ENCODE results near the gene AIFM3.

Gene AIFM3

DNA sequence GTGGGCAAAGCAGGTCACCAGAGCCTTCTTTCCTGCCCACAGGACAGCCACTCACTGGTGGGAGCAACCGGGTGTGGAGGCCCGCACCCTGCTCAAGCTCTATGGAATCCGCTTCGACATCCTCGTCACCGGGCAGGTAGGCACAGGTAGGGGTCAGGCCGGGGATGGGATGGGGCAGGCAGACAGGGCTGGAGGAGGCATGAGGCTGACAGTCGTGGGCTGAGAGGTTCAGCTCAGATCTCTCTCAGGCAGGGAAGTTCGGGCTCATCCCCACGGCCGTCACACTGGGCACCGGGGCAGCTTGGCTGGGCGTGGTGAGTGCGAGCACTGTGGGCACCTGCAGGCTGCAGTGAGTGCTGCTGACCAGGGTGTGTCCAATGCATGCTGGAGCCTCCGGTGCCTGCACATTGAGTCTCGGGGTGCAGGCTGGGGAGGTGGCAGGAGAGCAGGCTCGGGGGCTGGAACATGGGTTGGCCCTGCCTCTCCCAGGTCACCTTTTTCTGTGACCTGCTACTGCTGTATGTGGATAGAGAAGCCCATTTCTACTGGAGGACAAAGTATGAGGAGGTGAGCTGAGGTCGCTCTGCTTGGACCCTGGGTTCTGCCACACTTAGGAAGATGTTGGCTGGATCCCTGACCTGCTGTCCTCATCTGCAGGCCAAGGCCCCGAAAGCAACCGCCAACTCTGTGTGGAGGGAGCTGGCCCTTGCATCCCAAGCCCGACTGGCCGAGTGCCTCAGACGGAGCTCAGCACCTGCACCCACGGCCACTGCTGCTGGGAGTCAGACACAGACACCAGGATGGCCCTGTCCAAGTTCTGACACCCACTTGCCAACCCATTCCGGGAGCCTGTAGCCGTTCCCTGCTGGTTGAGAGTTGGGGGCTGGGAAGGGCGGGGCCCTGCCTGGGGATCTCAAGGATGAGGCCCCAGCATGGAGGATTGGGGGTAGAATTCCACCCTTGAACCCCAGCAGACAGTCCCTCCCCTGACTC, 59.0 kb downstream of the AIFM3 start:
- no peak for DNase-seq

DNA sequence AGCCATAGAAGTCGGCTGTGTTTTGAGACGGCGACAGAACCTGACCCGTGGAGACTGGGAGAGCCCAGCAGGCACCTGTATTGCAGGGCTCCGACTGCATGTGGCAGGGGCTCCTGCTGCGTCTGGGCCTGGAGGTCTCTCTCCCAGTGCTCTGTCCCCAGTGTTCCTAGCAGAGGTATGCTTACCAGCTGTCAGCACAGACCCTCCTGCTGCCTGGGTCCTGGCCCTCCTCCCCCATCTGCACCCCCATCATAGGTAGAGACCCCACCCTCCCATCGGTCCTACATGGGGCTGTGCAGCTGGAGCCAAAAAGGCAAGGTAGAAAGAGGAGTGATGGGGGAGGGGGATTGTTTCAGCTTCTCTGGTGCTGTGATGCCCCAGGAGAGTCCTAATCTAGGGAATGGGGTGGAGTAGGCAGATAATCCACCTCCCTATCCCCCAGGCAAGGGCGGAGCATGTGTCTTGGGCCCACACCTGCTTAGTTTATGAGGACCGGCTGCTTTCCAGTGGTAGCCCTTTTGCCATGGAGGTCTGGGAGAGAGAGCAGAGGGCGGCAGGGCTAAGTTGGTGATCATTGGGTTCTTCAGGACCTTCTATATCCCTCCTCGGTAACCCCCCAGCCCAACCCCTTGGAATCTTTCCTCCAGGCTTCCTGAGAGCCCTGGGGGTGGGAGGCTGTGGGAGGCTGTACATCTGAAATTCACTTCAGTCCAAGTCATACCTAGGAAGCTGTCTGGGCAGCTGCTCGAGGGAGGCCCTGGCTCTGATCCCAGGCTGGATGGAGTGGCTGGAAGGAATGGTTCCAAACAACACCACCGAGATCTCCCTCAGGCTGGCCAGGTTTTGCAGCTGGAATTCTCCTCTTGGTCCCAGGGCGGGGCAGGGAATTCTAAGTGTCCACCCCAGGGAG, 60.0 kb downstream of the AIFM3 start:
- DNase-seq = no peak

DNA sequence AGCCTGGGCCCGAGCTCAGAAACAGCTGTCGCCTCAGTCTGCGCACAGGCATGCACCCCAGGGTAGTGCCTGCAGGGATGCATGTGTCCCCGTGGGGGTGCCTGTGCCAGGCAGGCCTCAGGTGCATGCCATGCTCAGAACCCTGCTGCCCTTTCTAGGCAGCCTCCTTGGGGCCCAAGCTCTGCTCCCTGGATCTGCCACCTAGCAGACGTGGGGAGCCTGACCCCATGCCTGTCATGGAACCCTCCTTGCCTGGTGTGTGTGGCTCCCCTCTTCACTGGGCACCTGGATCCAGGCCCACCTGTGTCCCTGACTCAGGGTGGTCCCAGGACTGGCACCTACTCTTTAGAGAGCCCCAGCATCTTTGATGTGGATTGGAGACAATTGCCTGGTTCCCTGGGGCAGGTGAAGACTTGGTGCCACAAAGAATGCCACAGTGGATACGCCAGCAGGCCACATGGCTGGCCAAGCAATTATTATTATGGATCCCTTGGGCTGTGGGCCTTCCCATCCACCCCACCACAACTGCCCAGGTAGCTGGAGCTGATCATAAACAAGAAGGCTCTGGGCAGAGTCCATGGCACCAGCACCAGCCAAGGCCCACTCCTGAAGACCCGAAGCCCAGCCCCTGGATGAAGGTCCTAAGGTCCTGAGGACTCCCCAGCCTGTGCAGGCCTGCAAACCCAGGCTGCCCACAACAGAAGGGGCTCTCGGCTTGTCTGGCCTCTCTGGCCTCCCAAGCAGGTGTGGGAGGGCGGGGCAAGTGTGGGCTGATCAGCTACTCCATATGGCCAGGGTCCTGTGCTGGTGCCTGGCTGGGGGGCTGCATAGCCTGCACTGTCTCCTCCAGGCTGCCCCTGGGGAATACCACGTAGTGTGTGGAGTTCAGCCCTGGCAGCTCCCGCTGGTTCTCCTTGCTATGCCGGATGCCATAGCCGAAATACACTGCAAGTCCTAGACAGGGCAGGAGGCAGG, 61.5 kb downstream of the AIFM3 start:
- no peak for DNase-seq

DNA sequence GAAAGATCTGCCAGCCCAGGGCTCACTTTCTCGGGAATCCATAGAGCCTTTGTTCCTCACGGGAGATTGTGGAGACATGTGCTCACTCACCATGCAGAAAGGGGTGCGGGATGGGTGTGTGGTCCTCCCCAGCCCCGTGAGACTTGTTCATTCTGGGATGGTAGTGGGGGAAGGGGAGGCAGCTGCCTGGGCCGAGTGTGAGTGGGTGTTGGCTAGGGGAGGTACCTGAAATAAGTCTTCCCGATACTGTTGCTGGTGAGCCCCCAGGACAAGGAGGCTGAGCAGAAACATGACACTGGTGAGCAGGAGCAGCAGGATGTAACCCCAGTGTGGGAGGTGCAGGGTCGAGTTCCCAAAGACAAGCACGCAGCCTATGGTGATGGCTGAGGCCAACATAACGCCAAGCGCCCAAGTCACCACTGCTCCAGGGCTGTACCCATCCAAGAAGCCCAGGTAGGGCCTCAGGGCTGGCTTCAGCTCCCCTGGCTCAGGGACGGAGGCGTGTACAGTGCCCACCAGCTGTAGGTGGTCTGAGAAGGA, 62.5 kb downstream of the AIFM3 start:
- no peak for DNase-seq

DNA sequence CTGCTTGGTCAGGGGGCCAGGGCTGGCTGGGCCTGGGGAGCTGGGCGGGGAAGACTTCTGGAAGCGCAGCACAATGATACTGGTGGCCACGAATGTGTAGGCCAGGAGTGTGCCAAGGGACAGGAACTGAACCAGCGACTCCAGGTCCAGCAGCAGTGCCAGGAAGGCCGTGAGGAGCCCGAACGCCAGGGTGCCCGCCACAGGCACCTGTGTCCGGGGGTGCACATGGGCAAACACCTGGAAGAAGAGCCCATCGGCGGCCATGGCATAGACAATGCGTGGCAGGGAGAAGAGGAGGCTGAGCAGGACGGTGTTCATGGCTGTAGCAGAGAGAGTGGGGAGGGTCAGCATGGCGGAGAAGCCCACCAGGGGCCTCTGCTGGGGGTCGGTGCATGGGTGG, 63.0 kb downstream of the AIFM3 start:
- no peak for DNase-seq

All from nucleus accumbens (tissue), 56 donors.